ENCODE measurements around the gene NHEJ1. TPM values are rescaled to one million over a fixed set of nuclear protein-coding genes. Genes with fewer than 3 reads are reported as not detected.

The NHEJ1 gene, protein sequence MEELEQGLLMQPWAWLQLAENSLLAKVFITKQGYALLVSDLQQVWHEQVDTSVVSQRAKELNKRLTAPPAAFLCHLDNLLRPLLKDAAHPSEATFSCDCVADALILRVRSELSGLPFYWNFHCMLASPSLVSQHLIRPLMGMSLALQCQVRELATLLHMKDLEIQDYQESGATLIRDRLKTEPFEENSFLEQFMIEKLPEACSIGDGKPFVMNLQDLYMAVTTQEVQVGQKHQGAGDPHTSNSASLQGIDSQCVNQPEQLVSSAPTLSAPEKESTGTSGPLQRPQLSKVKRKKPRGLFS
- total RNA-seq: 10 to 100 TPM; 20.7 to 23.8 TPM

DNA sequence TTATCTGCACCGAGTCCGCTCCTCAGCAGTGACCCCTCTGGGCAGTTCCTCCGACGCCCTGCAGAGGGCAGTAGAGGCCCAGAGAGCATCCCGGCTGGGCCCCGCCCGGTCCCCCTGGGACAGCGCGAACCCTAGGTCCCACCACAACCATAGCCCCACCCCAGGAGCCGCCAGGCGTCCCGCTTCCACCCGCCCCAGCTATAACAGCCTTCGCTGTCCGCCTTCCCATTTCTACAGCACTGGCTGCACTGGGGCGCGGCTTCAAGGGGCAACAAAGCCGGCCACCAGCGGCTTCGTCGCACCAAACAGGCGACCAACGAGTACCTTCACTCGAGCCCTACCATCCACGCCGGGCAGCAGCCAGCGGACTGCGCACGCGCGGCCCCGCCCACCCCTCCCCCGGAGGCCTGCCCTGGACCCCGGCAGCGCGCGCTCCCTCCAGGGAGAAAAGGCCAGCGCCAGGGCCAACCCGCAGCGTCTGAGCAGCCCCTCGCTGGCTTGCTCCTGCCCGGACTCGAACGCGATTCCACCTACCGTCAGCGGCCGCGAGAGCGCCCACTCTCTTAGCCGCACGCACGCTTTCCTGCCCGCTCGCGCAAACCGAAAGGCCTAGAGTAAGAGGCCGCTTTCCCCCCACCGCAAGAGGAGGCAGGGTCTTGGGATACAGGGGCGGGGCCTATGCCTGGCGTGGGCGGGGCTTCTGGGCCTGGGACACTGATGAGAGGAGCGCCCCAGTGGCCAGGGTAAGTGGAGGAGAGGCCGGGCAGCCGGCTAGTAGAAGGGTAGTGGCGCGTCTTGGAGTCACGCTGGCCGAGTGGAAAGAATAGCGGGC is at the start of gene NHEJ1:
NHEJ1 (minus strand) TSS at position 630 of the 832 bp plus-strand sequence. CDS start 2,453 bp downstream, outside the sequence.
- peak; percentile 97 for DNase-seq
- Mint-ChIP-seq H3K27ac (peak within 1 kb of the TSS; percentile 88), H3K27me3 (no peaks in the 10 kb centered on the region), H3K36me3 (ENCODE audit: low read depth) (peaks cover 9% of the 10 kb centered on the region), H3K4me1 (peaks cover 13% of the 10 kb centered on the region), H3K4me3 (peak within 1 kb of the TSS; percentile 81), H3K9me3 (ENCODE audit: low read depth) (no peaks in the 10 kb centered on the region)
- ChIA-PET CTCF (interaction anchor here (0.6 to 10.4 kb wide), 29 partner anchors 10 to 232 kb away, joined by 3 to 125 read pairs (median 4); partner anchors contain the start of genes ABCB6, CNPPD1, DNAJB2 and IHH), POLR2A (interaction anchor here (0.6 kb wide), 1 partner anchor 10 kb away, joined by 11 read pairs; the partner anchor contains the start of gene SLC23A3)
- ATAC-seq: peak; percentile 89
- intact Hi-C loops (cut with DNase I, micrococcal nuclease): loop anchor here (1.0 to 5.0 kb wide), 19 partner anchors 16 to 450 kb away; partner anchors contain the start of genes ABCB6 (in 2 of the 2), ANKZF1 (in 2 of the 2), ATG9A (in 2 of the 2) and TUBA4A (in 2 of the 2)

- H3K4me3 Mint-ChIP-seq: no peak overlapping the region
These were observed 48.9 kb upstream of the NHEJ1 start for GRCh38 chr2:219209236-219210195.

GRCh38 chr2:219207884-219208740 is 47.5 kb upstream of the NHEJ1 start:
- Mint-ChIP-seq H3K4me3 (peak overlapping the region; percentile 86), H3K4me1 (peaks cover 37% of the 10 kb centered on the region), H3K36me3 (ENCODE audit: low read depth) (peaks cover 30% of the 10 kb centered on the region), H3K27me3 (no peaks in the 10 kb centered on the region), H3K27ac (peak overlapping the region; percentile 75), H3K9me3 (ENCODE audit: low read depth) (peaks cover 3% of the 10 kb centered on the region)
- intact Hi-C loops (cut with DNase I, micrococcal nuclease): loop anchor here (1.0 to 5.0 kb wide), 9 partner anchors 9 to 801 kb away; partner anchors contain the start of genes CHPF (in 1 of the 2), CNOT9 (in 1 of the 2), DNAJB2 (in 1 of the 2) and DNPEP (in 1 of the 2)
- CTCF ChIA-PET: interaction anchor here (0.6 to 1.3 kb wide), 8 partner anchors 14 to 477 kb away, joined by 3 to 5 read pairs (median 4); partner anchors contain the start of genes ANKZF1 and ATG9A
- POLR2A ChIA-PET: no interaction called here
- ATAC-seq (no peak), DNase-seq (no peak)

More at GRCh38 chr2:219209236-219210195, 48.9 kb upstream of the NHEJ1 start:
- Mint-ChIP-seq H3K9me3 (ENCODE audit: low read depth) (peaks cover under 1% of the 10 kb centered on the region), H3K4me1 (peaks cover 37% of the 10 kb centered on the region), H3K27me3 (no peaks in the 10 kb centered on the region), H3K27ac (peak overlapping the region; percentile 75), H3K36me3 (ENCODE audit: low read depth) (peaks cover 36% of the 10 kb centered on the region)
- intact Hi-C loops (cut with DNase I, micrococcal nuclease): loop anchor here in 1 of 2 experiments (5.0 kb wide), 1 partner anchor 333 kb away; the partner anchor contains the start of genes CHPF and TMEM198
- no peak for ATAC-seq
- no peak for DNase-seq
- ChIA-PET CTCF (interaction anchor here (0.8 to 1.2 kb wide), 5 partner anchors 14 to 55 kb away, joined by 3 to 6 read pairs (median 4); no protein-coding TSS in a partner anchor), POLR2A (interaction anchor here (0.9 kb wide), 1 partner anchor 9 kb away, joined by 3 read pairs; the partner anchor contains the start of gene ABCB6)

- peak overlapping the region; percentile 86 for H3K4me3 Mint-ChIP-seq
- no peak for DNase-seq
- ChIA-PET POLR2A (interaction anchor here (0.5 to 1.7 kb wide), 6 partner anchors 11 to 54 kb away, joined by 3 to 14 read pairs (median 7); partner anchors contain the start of genes ABCB6 and CNPPD1), CTCF (interaction anchor here (0.7 to 2.0 kb wide), 9 partner anchors 9 to 476 kb away, joined by 3 to 12 read pairs (median 5); partner anchors contain the start of genes CNPPD1 and NHEJ1)
- peaks cover 3% of the 10 kb centered on the region for H3K9me3 Mint-ChIP-seq (ENCODE audit: low read depth)
- peak overlapping the region; percentile 89 for H3K27ac Mint-ChIP-seq
- peaks cover 37% of the 10 kb centered on the region for H3K4me1 Mint-ChIP-seq
- H3K36me3 Mint-ChIP-seq (ENCODE audit: low read depth): peaks cover 29% of the 10 kb centered on the region
- intact Hi-C loops (cut with DNase I, micrococcal nuclease): loop anchor here (1.0 to 5.0 kb wide), 9 partner anchors 10 to 801 kb away; partner anchors contain the start of genes CHPF (in 1 of the 2), CNOT9 (in 1 of the 2), DNAJB2 (in 1 of the 2) and DNPEP (in 1 of the 2)
- H3K27me3 Mint-ChIP-seq: no peaks in the 10 kb centered on the region
- ATAC-seq: no peak
These were observed 46.7 kb upstream of the NHEJ1 start for GRCh38 chr2:219207134-219207883.

DNA sequence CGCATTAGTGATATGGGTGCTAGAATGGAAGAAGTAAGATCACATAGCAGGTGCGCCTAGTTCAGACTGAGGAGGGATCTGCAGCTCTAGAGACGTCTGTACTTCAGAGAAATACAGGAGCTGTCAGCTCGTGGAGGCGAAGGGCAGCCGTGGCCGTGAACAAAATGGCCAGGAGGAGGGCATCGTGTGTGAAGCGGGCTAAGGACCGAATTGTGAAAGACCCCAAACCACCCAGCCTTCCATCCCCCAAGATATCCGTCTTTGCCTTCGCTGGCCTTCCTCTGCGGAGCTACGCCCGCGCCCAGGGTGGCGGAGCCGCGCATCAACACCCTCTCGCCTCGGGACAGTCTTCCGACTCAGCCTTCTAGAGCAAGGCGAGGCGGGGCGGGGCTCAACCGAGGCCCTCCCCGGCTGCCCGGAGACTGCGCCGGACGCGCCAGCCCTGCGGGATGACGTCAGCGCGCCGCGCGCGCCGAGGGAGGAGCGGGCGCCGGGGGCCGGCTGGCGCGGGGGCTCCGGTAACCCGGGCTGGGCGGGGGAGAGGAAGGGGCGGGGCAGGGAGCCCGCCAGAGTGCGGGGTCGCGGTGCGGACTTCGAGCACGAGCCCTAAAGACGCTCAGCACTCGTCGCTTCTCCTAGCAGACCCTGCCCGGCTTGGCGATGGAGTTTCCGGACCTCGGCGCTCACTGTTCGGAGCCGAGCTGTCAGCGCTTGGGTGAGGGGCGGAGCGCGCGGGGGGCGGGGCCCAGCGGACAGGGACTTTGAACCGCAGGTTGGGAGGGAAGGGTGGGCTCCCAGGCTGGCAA is 45.9 kb upstream of the NHEJ1 start, which contains the start of gene ZFAND2B:
ZFAND2B (plus strand) TSS at position 455 of the 806 bp plus-strand sequence; CDS start at position 661, 206 bp downstream.
- ChIA-PET CTCF (interaction anchor here (0.6 to 2.0 kb wide), 18 partner anchors 9 to 308 kb away, joined by 3 to 12 read pairs (median 4); partner anchors contain the start of genes CNPPD1, GLB1L, NHEJ1 and SLC23A3), POLR2A (interaction anchor here (0.5 to 1.7 kb wide), 9 partner anchors 12 to 53 kb away, joined by 3 to 14 read pairs (median 6); partner anchors contain the start of genes ABCB6, ANKZF1, ATG9A and CNPPD1)
- peak within 1 kb of the TSS; percentile 86 for H3K4me3 Mint-ChIP-seq
- peak; percentile 98 for DNase-seq
- intact Hi-C loops (cut with DNase I, micrococcal nuclease): loop anchor here (1.0 to 5.0 kb wide), 19 partner anchors 11 to 800 kb away; partner anchors contain the start of genes ANKZF1 (in 2 of the 2), ATG9A (in 2 of the 2), DNAJB2 (in 2 of the 2) and NHEJ1 (in 2 of the 2)
- H3K27me3 Mint-ChIP-seq: no peaks in the 10 kb centered on the region
- H3K36me3 Mint-ChIP-seq (ENCODE audit: low read depth): peaks cover 26% of the 10 kb centered on the region
- H3K9me3 Mint-ChIP-seq (ENCODE audit: low read depth): peaks cover 3% of the 10 kb centered on the region
- H3K27ac Mint-ChIP-seq: peak within 1 kb of the TSS; percentile 94
- peaks cover 34% of the 10 kb centered on the region for H3K4me1 Mint-ChIP-seq
- ATAC-seq: peak; percentile 96

GRCh38 chr2:219205981-219206327 is 45.3 kb upstream of the NHEJ1 start:
- POLR2A ChIA-PET: interaction anchor here (0.6 to 1.7 kb wide), 8 partner anchors 13 to 164 kb away, joined by 3 to 14 read pairs (median 4); partner anchors contain the start of genes ABCB6, ANKZF1, ATG9A and CNPPD1
- Mint-ChIP-seq H3K9me3 (ENCODE audit: low read depth) (peaks cover 5% of the 10 kb centered on the region), H3K27me3 (no peaks in the 10 kb centered on the region), H3K4me1 (peaks cover 33% of the 10 kb centered on the region), H3K36me3 (ENCODE audit: low read depth) (peaks cover 22% of the 10 kb centered on the region), H3K4me3 (peak overlapping the region; percentile 86), H3K27ac (peak overlapping the region; percentile 94)
- intact Hi-C loops (cut with DNase I, micrococcal nuclease): loop anchor here (1.0 to 5.0 kb wide), 17 partner anchors 12 to 799 kb away; partner anchors contain the start of genes ANKZF1 (in 2 of the 2), ATG9A (in 2 of the 2), DNAJB2 (in 2 of the 2) and NHEJ1 (in 2 of the 2)
- ATAC-seq: no peak
- no peak for DNase-seq
- CTCF ChIA-PET: interaction anchor here (0.6 to 2.0 kb wide), 17 partner anchors 10 to 307 kb away, joined by 3 to 12 read pairs (median 5); partner anchors contain the start of genes CNPPD1, GLB1L, NHEJ1 and SLC23A3

- intact Hi-C loops (cut with DNase I, micrococcal nuclease): loop anchor here in 1 of 2 experiments (5.0 kb wide), 1 partner anchor 337 kb away; the partner anchor contains the start of genes CHPF and TMEM198
- ATAC-seq (no peak), DNase-seq (no peak)
- Mint-ChIP-seq H3K4me3 (no peak overlapping the region), H3K4me1 (peaks cover 38% of the 10 kb centered on the region), H3K9me3 (ENCODE audit: low read depth) (peaks cover 6% of the 10 kb centered on the region), H3K36me3 (ENCODE audit: low read depth) (peaks cover 20% of the 10 kb centered on the region), H3K27ac (no peak overlapping the region), H3K27me3 (no peaks in the 10 kb centered on the region)
- POLR2A ChIA-PET: interaction anchor here (0.8 kb wide), 1 partner anchor 34 kb away, joined by 3 read pairs; no protein-coding TSS in a partner anchor
- CTCF ChIA-PET: interaction anchor here (2.0 kb wide), 1 partner anchor 22 kb away, joined by 5 read pairs; no protein-coding TSS in a partner anchor
These were observed 44.5 kb upstream of the NHEJ1 start for GRCh38 chr2:219205165-219205538.

Data from activated CD4-positive, alpha-beta T cell treated with anti-CD3 and anti-CD28 coated beads for 36 hours (primary cell).